SK-N-SH (cell line): ENCODE data around the gene NFE2L3. TPM values are rescaled to one million over a fixed set of nuclear protein-coding genes. Genes with fewer than 3 reads are reported as not detected.

Source experiments
- CTCF ChIA-PET: fragments of 300-600, 350-600 bp; formaldehyde crosslinking; extraction: SDS; loops from one replicate; lab custom pipeline; 2021; lab: Yijun Ruan, JAX
- POLR2A ChIA-PET: fragments of 350-600 bp; sonication (Branson Sonifier 250); formaldehyde crosslinking; extraction: SDS; loops from one replicate; lab custom pipeline; 2020; ENCODE audit warnings: antibody characterized with exemption, inconsistent platforms; lab: Yijun Ruan, JAX
- DNase-seq: peaks from one replicate; pipeline ENCODE4 v3.0.0; 2012
- H2AFZ ChIP-seq: fragments of 200-600 bp; sonication (generic); 2 replicates; pipeline ENCODE4 v1.8.1; 2016; ENCODE audit warnings: antibody characterized with exemption, mild to moderate bottlenecking, low read depth
- H3F3A ChIP-seq: fragments of 200-600 bp; sonication (generic); replicated peaks from 2 replicates; pipeline ENCODE3; 2016; ENCODE audit warnings: antibody characterized with exemption, mild to moderate bottlenecking; ENCODE audit not compliant: insufficient read depth
- H3K27ac ChIP-seq, 2 experiments: fragments of 200-500 bp in 1 of 2; fragments of 200-600 bp in 1 of 2; sonication (Bioruptor generic) in 1 of 2; sonication (generic), shearing (Covaris generic) in 1 of 2; 2 replicates each; pipeline versions ENCODE4 v1.5.1 to v1.6.1; 2014 to 2016; ENCODE audit warnings: low read depth in 2 of 2, inconsistent platforms in 1 of 2, low read length in 1 of 2, mild to moderate bottlenecking in 1 of 2, mixed read lengths in 1 of 2
- H3K27me3 ChIP-seq: fragments of 200-600 bp; sonication (generic), shearing (Covaris generic); 2 replicates; pipeline ENCODE4 v1.6.1; 2016; ENCODE audit warnings: mixed run types; ENCODE audit not compliant: insufficient read depth
- H3K36me3 ChIP-seq, 2 experiments: fragments of 200-500 bp in 1 of 2; fragments of 200-600 bp in 1 of 2; sonication (Bioruptor generic) in 1 of 2; sonication (generic) in 1 of 2; replicated peaks in 1 of 2; 2 replicates each; pipeline versions ENCODE3 to v1.5.1; 2014 to 2016; ENCODE audit warnings: low read length in 1 of 2, mild to moderate bottlenecking in 1 of 2; ENCODE audit not compliant: insufficient read depth in 2 of 2, control insufficient read depth in 1 of 2
- H3K4me1 ChIP-seq, 2 experiments: fragments of 200-500 bp in 1 of 2; fragments of 200-600 bp in 1 of 2; sonication (Bioruptor generic) in 1 of 2; sonication (generic), shearing (Covaris generic) in 1 of 2; 2 replicates each; pipeline versions ENCODE4 v1.5.1 to v1.6.1; 2014 to 2016; ENCODE audit warnings: low read depth in 1 of 2, low read length in 1 of 2, mixed run types in 1 of 2; ENCODE audit not compliant: insufficient read depth in 2 of 2, control insufficient read depth in 1 of 2
- H3K4me2 ChIP-seq: fragments of 200-600 bp; sonication (generic), shearing (Covaris generic); 2 replicates; pipeline ENCODE4 v1.6.1; 2017; ENCODE audit warnings: mixed run types
- H3K4me3 ChIP-seq, 2 experiments: fragments of 200-500 bp in 1 of 2; fragments of 200-600 bp in 1 of 2; sonication (Bioruptor generic) in 1 of 2; sonication (generic), shearing (Covaris generic) in 1 of 2; 2 replicates each; pipeline versions ENCODE4 v1.5.1 to v1.8.1; 2014 to 2016; ENCODE audit warnings: low read depth in 2 of 2, inconsistent platforms in 1 of 2, low read length in 1 of 2, mild to moderate bottlenecking in 1 of 2, mixed read lengths in 1 of 2, moderate library complexity in 1 of 2
- H3K79me2 ChIP-seq: fragments of 200-600 bp; sonication (generic); 2 replicates; pipeline ENCODE4 v1.8.1; 2017; ENCODE audit warnings: mild to moderate bottlenecking; ENCODE audit not compliant: insufficient read depth
- H3K9ac ChIP-seq: fragments of 200-600 bp; sonication (generic); 2 replicates; pipeline ENCODE4 v1.6.1; 2017; ENCODE audit warnings: mixed run types
- H3K9me2 ChIP-seq: fragments of 200-600 bp; sonication (generic); 2 replicates; pipeline ENCODE4 v1.6.1; 2017; ENCODE audit warnings: mixed run types
- H3K9me3 ChIP-seq: fragments of 200-600 bp; sonication (generic); 2 replicates; pipeline ENCODE4 v1.6.1; 2017; ENCODE audit warnings: mixed run types, mild to moderate bottlenecking, moderate library complexity
- H4K20me1 ChIP-seq: fragments of 200-600 bp; sonication (generic); 2 replicates; pipeline ENCODE4 v1.6.1; 2017; ENCODE audit warnings: mild to moderate bottlenecking, mixed run types; ENCODE audit not compliant: insufficient read depth
- CHD2 ChIP-seq: fragments of 150-350 bp; IDR thresholded peaks from 2 replicates; pipeline ENCODE4 v1.6.1; 2018; ENCODE audit warnings: low read length; ENCODE audit not compliant: partially characterized antibody
- CTCF ChIP-seq: fragments of 200-600 bp; sonication (generic); IDR thresholded peaks from 2 replicates; pipeline ENCODE4 v1.6.1; 2017; ENCODE audit warnings: antibody characterized with exemption, mild to moderate bottlenecking, moderate library complexity
- EP300 ChIP-seq, 2 experiments: IDR thresholded peaks; 2 replicates each; pipeline versions ENCODE4 v1.4.0 to v1.6.1; 2012; ENCODE audit warnings: borderline replicate concordance in 1 of 2, low read depth in 1 of 2, low read length in 1 of 2
- FOSL2 ChIP-seq: IDR thresholded peaks from 2 replicates; pipeline ENCODE4 v1.4.0; 2012; ENCODE audit warnings: low read depth, mild to moderate bottlenecking, moderate library complexity, borderline replicate concordance
- GABPA ChIP-seq: IDR thresholded peaks from 2 replicates; pipeline ENCODE4 v1.4.0; 2012; ENCODE audit warnings: low read depth, mild to moderate bottlenecking
- GATA2 ChIP-seq: sonication (generic); formaldehyde crosslinking; IDR thresholded peaks from 2 replicates; pipeline ENCODE4 v1.5.0; 2020; ENCODE audit warnings: mild to moderate bottlenecking, missing genetic modification reagents
- IRF3 ChIP-seq: fragments of 150-350 bp; IDR thresholded peaks from 2 replicates; pipeline ENCODE4 v1.6.1; 2016; ENCODE audit warnings: mild to moderate bottlenecking, low read depth, low read length
- MAX ChIP-seq: IDR thresholded peaks from 2 replicates; pipeline ENCODE4 v1.4.0; 2012; ENCODE audit warnings: low read depth
- MEF2A ChIP-seq: IDR thresholded peaks from 2 replicates; pipeline ENCODE4 v1.4.0; 2012; ENCODE audit warnings: low read depth, borderline replicate concordance
- MXI1 ChIP-seq: IDR thresholded peaks from 2 replicates; pipeline ENCODE4 v1.6.1; 2012; ENCODE audit warnings: mild to moderate bottlenecking, low read depth, low read length, improper control_type of control experiment
- POLR2AphosphoS5 ChIP-seq: IDR thresholded peaks from 2 replicates; pipeline ENCODE4 v1.6.1; 2012; ENCODE audit warnings: low read depth, low read length
- RCOR1 ChIP-seq: fragments of 150-350 bp; IDR thresholded peaks from 2 replicates; pipeline ENCODE4 v1.6.1; 2017; ENCODE audit warnings: antibody characterized with exemption, low read length
- RFX5 ChIP-seq: IDR thresholded peaks from 2 replicates; pipeline ENCODE4 v1.6.1; 2012; ENCODE audit warnings: mild to moderate bottlenecking, improper control_type of control experiment, low read length
- TCF12 ChIP-seq: IDR thresholded peaks from 2 replicates; pipeline ENCODE4 v1.4.0; 2012
- TEAD4 ChIP-seq: IDR thresholded peaks from 2 replicates; pipeline ENCODE4 v1.4.0; 2012; ENCODE audit warnings: mild to moderate bottlenecking, borderline replicate concordance; ENCODE audit not compliant: insufficient read depth
- YY1 ChIP-seq: IDR thresholded peaks from 2 replicates; pipeline ENCODE4 v1.4.0; 2012; ENCODE audit warnings: low read depth, mild to moderate bottlenecking
- WGBS: methylation state at CpG from one replicate; pipeline ENCODE4 v1.1.6; 2017; ENCODE audit warnings: low lambda C conversion rate; 5-methylcytosine and 5-hydroxymethylcytosine counted together
- polyA plus RNA-seq, 3 experiments: library from polyadenylated mRNA; depleted of rRNA; stranded (reverse); fragments of >200 nt; gene quantifications; 2 replicates each; pipeline ENCODE4 v1.2.3, GENCODE V29; 2012
- TF ChIP-seq, protein P1 (sequence below): IDR thresholded peaks from 2 replicates; pipeline ENCODE4; 2012
- TF ChIP-seq, protein P2 (sequence below): fragments of 150-350 bp; IDR thresholded peaks from 2 replicates; pipeline ENCODE4 v1.6.1; 2017; ENCODE audit warnings: antibody characterized with exemption, low read length, low read depth, borderline replicate concordance
- TF ChIP-seq, protein P3 (sequence below): IDR thresholded peaks from 2 replicates; pipeline ENCODE4 v1.4.0; 2012; ENCODE audit warnings: low read depth, borderline replicate concordance

Gene NFE2L3
- polyA plus RNA-seq, 1 of the 3 experiments (the other 2 are of a cell fraction): 36.1 TPM

DNA sequence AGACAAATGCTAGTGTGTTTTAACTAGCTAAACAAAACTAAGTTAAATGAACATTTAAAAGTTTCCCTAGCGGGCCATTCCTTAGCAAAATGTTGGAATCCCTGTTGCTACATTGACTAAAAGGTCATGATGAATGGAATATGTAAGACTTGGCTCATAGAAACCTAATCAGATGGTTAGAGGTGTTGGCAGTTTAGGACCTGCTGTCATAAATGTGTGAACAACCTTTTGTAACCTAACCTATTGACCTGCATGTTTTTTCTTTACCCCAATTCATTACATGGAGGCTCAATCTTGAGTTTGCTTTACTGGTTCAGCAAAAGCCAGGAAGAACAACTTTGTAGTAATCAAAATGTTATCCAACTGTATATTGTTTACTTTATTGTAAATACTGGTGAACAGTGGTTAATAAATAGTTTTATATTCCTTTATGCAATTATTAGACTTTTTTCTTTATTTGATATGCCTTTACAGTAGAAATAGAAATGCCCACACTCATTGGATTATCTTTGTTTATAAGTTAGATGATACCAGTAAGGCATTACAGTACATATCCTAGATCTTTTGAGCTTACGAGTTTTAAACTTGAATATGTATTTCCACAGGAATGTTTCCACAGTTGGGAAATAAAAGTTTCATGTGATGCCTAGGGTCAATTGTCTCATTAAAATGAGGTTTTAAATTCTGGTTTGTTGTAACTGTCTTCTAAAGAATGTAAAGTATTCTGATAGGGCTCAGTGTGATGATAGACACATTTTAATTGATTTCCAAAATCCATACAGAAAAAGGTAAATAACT lies 61.1 kb downstream of the NFE2L3 start:
- peaks cover 35% of the 10 kb centered on the region for H3F3A ChIP-seq
- peaks cover 32% of the 10 kb centered on the region for H3K79me2 ChIP-seq
- H4K20me1 ChIP-seq: peaks cover 33% of the 10 kb centered on the region
- no peaks in the 10 kb centered on the region for H3K9me3 ChIP-seq
- H3K4me2 ChIP-seq: no peak overlapping the region
- H3K4me3 ChIP-seq: no peak overlapping the region
- ChIA-PET POLR2A (interaction anchor here (0.9 kb wide), 1 partner anchor 12 kb away, joined by 4 read pairs; the partner anchor contains the start of gene CBX3), CTCF (no interaction called here)
- no peak overlapping the region for H3K27ac ChIP-seq
- no peak for DNase-seq
- 99% methylated on average over 2 of the region's 2 CpGs for WGBS
- peaks cover 50 to 51% of the 10 kb centered on the region in 2 experiments for H3K36me3 ChIP-seq
- TF ChIP-seq MEF2A (no peak), GATA2 (no peak), MXI1 (no peak), FOSL2 (no peak), EP300 (IDR thresholded peaks at IDR 0.05; ENCODE audit: borderline replicate concordance in 1 of 2, low read depth in 1 of 2, low read length in 1 of 2) (no peak), IRF3 (no peak), TCF12 (no peak), RCOR1 (no peak), TEAD4 (no peak), POLR2AphosphoS5 (no peak), CHD2 (no peak), CTCF (no peak), RFX5 (no peak), YY1 (no peak), MAX (no peak), GABPA (no peak)
- TF ChIP-seq, protein P1, sequence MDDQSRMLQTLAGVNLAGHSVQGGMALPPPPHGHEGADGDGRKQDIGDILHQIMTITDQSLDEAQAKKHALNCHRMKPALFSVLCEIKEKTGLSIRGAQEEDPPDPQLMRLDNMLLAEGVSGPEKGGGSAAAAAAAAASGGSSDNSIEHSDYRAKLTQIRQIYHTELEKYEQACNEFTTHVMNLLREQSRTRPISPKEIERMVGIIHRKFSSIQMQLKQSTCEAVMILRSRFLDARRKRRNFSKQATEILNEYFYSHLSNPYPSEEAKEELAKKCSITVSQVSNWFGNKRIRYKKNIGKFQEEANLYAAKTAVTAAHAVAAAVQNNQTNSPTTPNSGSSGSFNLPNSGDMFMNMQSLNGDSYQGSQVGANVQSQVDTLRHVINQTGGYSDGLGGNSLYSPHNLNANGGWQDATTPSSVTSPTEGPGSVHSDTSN: no peak
- TF ChIP-seq, protein P2, sequence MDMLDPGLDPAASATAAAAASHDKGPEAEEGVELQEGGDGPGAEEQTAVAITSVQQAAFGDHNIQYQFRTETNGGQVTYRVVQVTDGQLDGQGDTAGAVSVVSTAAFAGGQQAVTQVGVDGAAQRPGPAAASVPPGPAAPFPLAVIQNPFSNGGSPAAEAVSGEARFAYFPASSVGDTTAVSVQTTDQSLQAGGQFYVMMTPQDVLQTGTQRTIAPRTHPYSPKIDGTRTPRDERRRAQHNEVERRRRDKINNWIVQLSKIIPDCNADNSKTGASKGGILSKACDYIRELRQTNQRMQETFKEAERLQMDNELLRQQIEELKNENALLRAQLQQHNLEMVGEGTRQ: no peak
- TF ChIP-seq, protein P3, sequence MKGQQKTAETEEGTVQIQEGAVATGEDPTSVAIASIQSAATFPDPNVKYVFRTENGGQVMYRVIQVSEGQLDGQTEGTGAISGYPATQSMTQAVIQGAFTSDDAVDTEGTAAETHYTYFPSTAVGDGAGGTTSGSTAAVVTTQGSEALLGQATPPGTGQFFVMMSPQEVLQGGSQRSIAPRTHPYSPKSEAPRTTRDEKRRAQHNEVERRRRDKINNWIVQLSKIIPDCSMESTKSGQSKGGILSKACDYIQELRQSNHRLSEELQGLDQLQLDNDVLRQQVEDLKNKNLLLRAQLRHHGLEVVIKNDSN: no peak
- H2AFZ ChIP-seq: no peak overlapping the region
- no peaks in the 10 kb centered on the region for H3K9me2 ChIP-seq
- no peak overlapping the region for H3K9ac ChIP-seq
- H3K27me3 ChIP-seq: no peaks in the 10 kb centered on the region
- 0 out of 4 replicates have a peak, but pooled peaks cover 0 to 4% of the 10 kb centered on the region in 2 experiments for H3K4me1 ChIP-seq
